CD8-positive, alpha-beta memory T cell (primary cell): Measurements from ENCODE around the gene STIM1. TPM values are rescaled to one million over a fixed set of nuclear protein-coding genes. Genes with fewer than 3 reads are reported as not detected.

ENCODE experiments used
- CTCF ChIA-PET: fragments of 350-600 bp; sonication (Branson Sonifier 250); formaldehyde crosslinking; loops from one replicate; lab custom pipeline; 2021; ENCODE audit warnings: antibody characterized with exemption; lab: Charles Lee
- POLR2A ChIA-PET: fragments of 350-600 bp; sonication (Branson Sonifier 250); formaldehyde crosslinking; loops from one replicate; lab custom pipeline; 2021; ENCODE audit warnings: antibody characterized with exemption; lab: Charles Lee
- DNase-seq, 5 donors: peaks; one replicate each; pipeline versions ENCODE4 v3.0.0 to v3.0.0-alpha.2; 2020 to 2022; ENCODE audit warnings: mixed read lengths in 1 of 5
- H3K27ac ChIP-seq: one replicate; pipeline ENCODE4 v1.7.0; 2013; ENCODE audit warnings: low read depth, mild to moderate bottlenecking, low read length, moderate library complexity
- H3K27me3 ChIP-seq: 2 replicates; pipeline ENCODE4 v1.7.0; 2013; ENCODE audit warnings: low read length, mild to moderate bottlenecking; ENCODE audit not compliant: insufficient read depth, poor library complexity, severe bottlenecking
- H3K36me3 ChIP-seq: 2 replicates; pipeline ENCODE4 v1.7.0; 2013; ENCODE audit warnings: mild to moderate bottlenecking, low read length, moderate library complexity; ENCODE audit not compliant: insufficient read depth
- H3K4me1 ChIP-seq: 2 replicates; pipeline ENCODE4 v1.7.0; 2013; ENCODE audit warnings: mild to moderate bottlenecking, low read length, moderate library complexity; ENCODE audit not compliant: insufficient read depth
- H3K4me3 ChIP-seq: 2 replicates; pipeline ENCODE4 v1.7.0; 2013; ENCODE audit warnings: mild to moderate bottlenecking, low read length
- H3K9me3 ChIP-seq: 2 replicates; pipeline ENCODE4 v1.7.0; 2013; ENCODE audit warnings: mild to moderate bottlenecking, low read length
- H3K27ac Mint-ChIP-seq, 8 donors: one replicate each; pipeline ENCODE4 v1.8.0; 2020 to 2021; ENCODE audit warnings: mixed read lengths in 8 of 8, mild to moderate bottlenecking in 6 of 8, inconsistent platforms in 3 of 8, moderate library complexity in 3 of 8
- H3K27me3 Mint-ChIP-seq, 2 donors: one replicate each; pipeline ENCODE4 v1.8.0; 2020 to 2021; ENCODE audit warnings: mixed read lengths in 2 of 2, mild to moderate bottlenecking in 1 of 2, moderate library complexity in 1 of 2
- H3K36me3 Mint-ChIP-seq, 3 donors: one replicate each; pipeline ENCODE4 v1.8.0; 2020 to 2021; ENCODE audit warnings: mixed read lengths in 3 of 3, inconsistent platforms in 1 of 3, mild to moderate bottlenecking in 1 of 3
- H3K4me1 Mint-ChIP-seq, 3 donors: one replicate each; pipeline ENCODE4 v1.8.0; 2020 to 2021; ENCODE audit warnings: mixed read lengths in 3 of 3, inconsistent platforms in 1 of 3, mild to moderate bottlenecking in 1 of 3
- H3K4me3 Mint-ChIP-seq, 7 donors: one replicate each; pipeline ENCODE4 v1.8.0; 2020 to 2021; ENCODE audit warnings: mixed read lengths in 7 of 7, mild to moderate bottlenecking in 6 of 7, moderate library complexity in 4 of 7, inconsistent platforms in 2 of 7
- H3K9me3 Mint-ChIP-seq, 5 donors: one replicate each; pipeline ENCODE4 v1.8.0; 2020 to 2022; ENCODE audit warnings: mixed read lengths in 5 of 5, mild to moderate bottlenecking in 3 of 5, moderate library complexity in 2 of 5, inconsistent platforms in 1 of 5
- polyA plus RNA-seq: library from polyadenylated mRNA; unstranded; fragments of 300-500 nt; fragmentation: Illumina TruSeq; gene quantifications from one replicate; pipeline ENCODE4 v1.2.3, GENCODE V29; 2021
- total RNA-seq, 2 experiments: library from RNA; stranded (reverse); gene quantifications; one replicate each; pipeline ENCODE4 v1.2.3, GENCODE V29; 2021

Gene STIM1
- total and polyA plus RNA-seq, 3 experiments from 2014 or later, result 43.8 to 46.0 (median 45.6) TPM

GRCh38 chr11:3950996-3951660 lies 95.7 kb downstream of the STIM1 start:
- no peaks in the 10 kb centered on the region for H3K27me3 ChIP-seq
- CTCF ChIA-PET, result interaction anchor here (0.6 to 1.0 kb wide), 2 partner anchors 96 to 101 kb away, joined by 3 to 4 read pairs; partner anchors contain the start of gene STIM1
- H3K27ac ChIP-seq, result peak overlapping the region; percentile 0
- H3K4me3 ChIP-seq, result no peak overlapping the region
- peak overlapping the region in 6 of 7 donors; percentile 21 to 83 (median 55) for H3K4me3 Mint-ChIP-seq
- POLR2A ChIA-PET, result interaction anchor here (0.6 kb wide), 1 partner anchor 90 kb away, joined by 3 read pairs; no protein-coding TSS in a partner anchor
- H3K4me1 ChIP-seq, result peaks cover 94% of the 10 kb centered on the region
- no peaks in the 10 kb centered on the region for H3K36me3 ChIP-seq
- peak overlapping the region; percentile 79 to 99 (median 90) for H3K27ac Mint-ChIP-seq
- H3K9me3 ChIP-seq, result no peaks in the 10 kb centered on the region
- H3K27me3 Mint-ChIP-seq, result no peaks in the 10 kb centered on the region
- H3K36me3 Mint-ChIP-seq, result peaks cover 4 to 7% (median 4%) of the 10 kb centered on the region in 3 donors
- peaks cover 96 to 100% (median 100%) of the 10 kb centered on the region in 3 donors for H3K4me1 Mint-ChIP-seq
- no peaks in the 10 kb centered on the region for H3K9me3 Mint-ChIP-seq
- DNase-seq, result peak in 1 of 5 donors; percentile 46

GRCh38 chr11:3952715-3953114 lies 97.3 kb downstream of the STIM1 start:
- no peak overlapping the region for H3K4me3 ChIP-seq
- no peaks in the 10 kb centered on the region for H3K9me3 Mint-ChIP-seq

GRCh38 chr11:3953327-3953726 lies 97.9 kb downstream of the STIM1 start:
- ChIA-PET POLR2A (interaction anchor here (1.0 kb wide), 1 partner anchor 98 kb away, joined by 3 read pairs; no protein-coding TSS in a partner anchor), CTCF (interaction anchor here (0.8 to 1.6 kb wide), 3 partner anchors 11 to 144 kb away, joined by 3 to 4 read pairs (median 3); no protein-coding TSS in a partner anchor)
- peak overlapping the region; percentile 43 to 92 (median 82) for H3K27ac Mint-ChIP-seq
- Histone ChIP-seq H3K9me3 (no peaks in the 10 kb centered on the region), H3K4me1 (peaks cover 79% of the 10 kb centered on the region), H3K4me3 (no peak overlapping the region), H3K27ac (no peak overlapping the region), H3K27me3 (no peaks in the 10 kb centered on the region), H3K36me3 (no peaks in the 10 kb centered on the region)
- H3K4me3 Mint-ChIP-seq, result peak overlapping the region; percentile 34 to 68 (median 41)
- H3K36me3 Mint-ChIP-seq, result peaks cover 0 to 4% (median 2%) of the 10 kb centered on the region in 3 donors
- H3K4me1 Mint-ChIP-seq, result peaks cover 84 to 97% (median 96%) of the 10 kb centered on the region in 3 donors
- H3K27me3 Mint-ChIP-seq, result no peaks in the 10 kb centered on the region
- H3K9me3 Mint-ChIP-seq, result no peaks in the 10 kb centered on the region
- no peak for DNase-seq

More at GRCh38 chr11:3952715-3953114, 97.3 kb downstream of the STIM1 start:
- H3K36me3 ChIP-seq, result no peaks in the 10 kb centered on the region
- H3K4me1 ChIP-seq, result peaks cover 82% of the 10 kb centered on the region
- POLR2A ChIA-PET, result interaction anchor here (0.8 to 1.0 kb wide), 2 partner anchors 98 to 112 kb away, joined by 3 read pairs; partner anchors contain the start of gene RHOG
- peaks cover 88 to 97% (median 96%) of the 10 kb centered on the region in 3 donors for H3K4me1 Mint-ChIP-seq
- no peak overlapping the region for H3K27ac ChIP-seq
- H3K27me3 Mint-ChIP-seq, result no peaks in the 10 kb centered on the region
- H3K36me3 Mint-ChIP-seq, result peaks cover 0 to 4% (median 2%) of the 10 kb centered on the region in 3 donors
- H3K9me3 ChIP-seq, result no peaks in the 10 kb centered on the region
- H3K4me3 Mint-ChIP-seq, result peak overlapping the region in 5 of 7 donors; percentile 40 to 64 (median 45)
- CTCF ChIA-PET, result interaction anchor here (0.8 to 1.6 kb wide), 2 partner anchors 10 to 103 kb away, joined by 3 to 4 read pairs; no protein-coding TSS in a partner anchor
- H3K27me3 ChIP-seq, result no peaks in the 10 kb centered on the region
- no peak for DNase-seq
- peak overlapping the region; percentile 68 to 90 (median 82) for H3K27ac Mint-ChIP-seq

- no peak for DNase-seq
- H3K36me3 ChIP-seq, result no peaks in the 10 kb centered on the region
- H3K27ac ChIP-seq, result peak overlapping the region; percentile 8
- no peak overlapping the region for H3K4me3 ChIP-seq
- Mint-ChIP-seq H3K4me1 (peaks cover 78 to 96% (median 94%) of the 10 kb centered on the region in 3 donors), H3K27me3 (no peaks in the 10 kb centered on the region), H3K27ac (peak overlapping the region; percentile 19 to 93 (median 82)), H3K36me3 (peaks cover 0 to 4% (median 1%) of the 10 kb centered on the region in 3 donors), H3K9me3 (no peaks in the 10 kb centered on the region), H3K4me3 (peak overlapping the region in 6 of 7 donors; percentile 28 to 71 (median 58))
- POLR2A ChIA-PET, result no interaction called here
- no peaks in the 10 kb centered on the region for H3K27me3 ChIP-seq
- H3K4me1 ChIP-seq, result peaks cover 74% of the 10 kb centered on the region
- CTCF ChIA-PET, result interaction anchor here (1.1 kb wide), 1 partner anchor 145 kb away, joined by 3 read pairs; no protein-coding TSS in a partner anchor
- no peaks in the 10 kb centered on the region for H3K9me3 ChIP-seq
Measured at GRCh38 chr11:3954448-3955298, 99.2 kb downstream of the STIM1 start.

GRCh38 chr11:3955299-3955665 lies 99.8 kb downstream of the STIM1 start:
- ChIA-PET POLR2A (no interaction called here), CTCF (no interaction called here)
- H3K36me3 ChIP-seq, result no peaks in the 10 kb centered on the region
- Mint-ChIP-seq H3K4me1 (peaks cover 77 to 96% (median 93%) of the 10 kb centered on the region in 3 donors), H3K27ac (peak overlapping the region; percentile 19 to 87 (median 73)), H3K9me3 (no peaks in the 10 kb centered on the region), H3K4me3 (peak overlapping the region in 5 of 7 donors; percentile 12 to 64 (median 57)), H3K36me3 (peaks cover 0 to 4% (median 0%) of the 10 kb centered on the region in 3 donors), H3K27me3 (no peaks in the 10 kb centered on the region)
- no peak for DNase-seq
- H3K27ac ChIP-seq, result no peak overlapping the region
- no peaks in the 10 kb centered on the region for H3K27me3 ChIP-seq
- H3K4me1 ChIP-seq, result peaks cover 74% of the 10 kb centered on the region
- H3K9me3 ChIP-seq, result no peaks in the 10 kb centered on the region
- H3K4me3 ChIP-seq, result no peak overlapping the region

GRCh38 chr11:3956038-3956437 lies 100.6 kb downstream of the STIM1 start:
- Histone ChIP-seq H3K4me3 (no peak overlapping the region), H3K27me3 (no peaks in the 10 kb centered on the region), H3K4me1 (peaks cover 71% of the 10 kb centered on the region), H3K27ac (no peak overlapping the region), H3K36me3 (no peaks in the 10 kb centered on the region), H3K9me3 (no peaks in the 10 kb centered on the region)
- Mint-ChIP-seq H3K27me3 (no peaks in the 10 kb centered on the region), H3K36me3 (peaks cover 0 to 3% (median 0%) of the 10 kb centered on the region in 3 donors), H3K4me1 (peaks cover 72 to 94% (median 89%) of the 10 kb centered on the region in 3 donors), H3K9me3 (no peaks in the 10 kb centered on the region), H3K4me3 (peak overlapping the region in 2 of 7 donors; percentile 13 to 21), H3K27ac (peak overlapping the region in 5 of 8 donors; percentile 23 to 86 (median 44))
- POLR2A ChIA-PET, result no interaction called here
- no peak for DNase-seq
- CTCF ChIA-PET, result interaction anchor here (0.8 kb wide), 1 partner anchor 107 kb away, joined by 3 read pairs; no protein-coding TSS in a partner anchor

GRCh38 chr11:3956748-3957147 lies 101.3 kb downstream of the STIM1 start:
- H3K36me3 ChIP-seq, result no peaks in the 10 kb centered on the region
- ChIA-PET POLR2A (no interaction called here), CTCF (no interaction called here)
- H3K27me3 Mint-ChIP-seq, result no peaks in the 10 kb centered on the region
- H3K4me1 Mint-ChIP-seq, result peaks cover 70 to 94% (median 89%) of the 10 kb centered on the region in 3 donors
- no peak overlapping the region for H3K4me3 Mint-ChIP-seq
- peaks cover 69% of the 10 kb centered on the region for H3K4me1 ChIP-seq
- H3K9me3 Mint-ChIP-seq, result no peaks in the 10 kb centered on the region
- no peak for DNase-seq
- no peak overlapping the region for H3K27ac ChIP-seq
- H3K4me3 ChIP-seq, result no peak overlapping the region
- H3K9me3 ChIP-seq, result no peaks in the 10 kb centered on the region
- no peak overlapping the region for H3K27ac Mint-ChIP-seq
- H3K27me3 ChIP-seq, result no peaks in the 10 kb centered on the region
- H3K36me3 Mint-ChIP-seq, result peaks cover 0 to 2% (median 0%) of the 10 kb centered on the region in 3 donors
